Epidermal melanocyte (primary cell): ENCODE measurements around the gene UBE2D2.
"Not testable (repeated sequence)": the region's sequence is repeated elsewhere in the genome, so short reads cannot be mapped to it uniquely, and the experiment has no call there.

Experiments
- DNase-seq: peaks from one replicate; pipeline ENCODE4 v3.0.0; 2011; ENCODE audit warnings: low spot score; ENCODE audit not compliant: insufficient read length

The UBE2D2 gene

DNA sequence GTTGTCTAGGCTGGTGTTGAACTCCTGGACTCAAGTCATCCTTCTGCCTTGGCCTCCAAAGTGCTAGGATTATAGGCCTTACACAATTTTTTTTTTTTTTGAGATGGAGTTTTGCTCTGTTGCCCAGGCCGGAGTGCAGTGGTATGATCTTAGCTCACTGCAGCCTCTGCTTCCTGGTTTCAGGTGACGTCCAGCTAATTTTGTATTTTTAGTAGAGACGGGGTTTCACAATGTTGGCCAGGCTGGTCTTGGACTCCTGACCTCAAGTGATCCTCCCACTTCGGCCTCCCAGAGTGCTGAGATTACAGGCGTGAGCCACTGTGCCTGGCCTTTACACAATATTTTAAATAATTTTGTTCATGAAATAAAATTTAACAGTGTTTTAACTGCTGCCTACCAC lies 21.0 kb downstream of the UBE2D2 start:
- DNase-seq: not testable (repeated sequence)

- DNase-seq: no peak
Measured at GRCh38 chr5:139584137-139584536, 23.0 kb downstream of the UBE2D2 start.

GRCh38 chr5:139588116-139588515 lies 27.0 kb downstream of the UBE2D2 start:
- DNase-seq: not testable (repeated sequence)

- no peak for DNase-seq
Measured at GRCh38 chr5:139588962-139589361, 27.8 kb downstream of the UBE2D2 start.

- DNase-seq: no peak
Measured at GRCh38 chr5:139592289-139592688, 31.1 kb downstream of the UBE2D2 start.

DNA sequence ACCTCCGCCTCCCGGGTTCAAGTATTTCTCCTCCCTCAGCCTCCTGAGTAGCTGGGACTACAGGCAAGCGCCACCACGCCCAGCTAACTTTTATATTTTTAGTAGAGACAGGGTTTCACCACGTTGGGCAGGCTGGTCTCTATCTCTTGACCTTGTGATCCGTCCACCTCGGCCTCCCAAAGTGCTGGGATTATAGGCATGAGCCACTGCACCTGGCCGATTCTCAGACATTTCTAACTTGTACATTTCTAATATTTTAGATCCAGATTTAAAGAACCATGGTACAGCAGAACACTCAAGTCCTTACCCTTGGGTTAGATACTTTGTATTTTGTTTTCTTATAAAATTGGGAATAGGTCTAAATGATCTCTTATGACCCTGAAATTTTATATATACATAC lies 31.9 kb downstream of the UBE2D2 start:
- DNase-seq: not testable (repeated sequence)

GRCh38 chr5:139593716-139594319 lies 32.7 kb downstream of the UBE2D2 start:
- no peak for DNase-seq

DNA sequence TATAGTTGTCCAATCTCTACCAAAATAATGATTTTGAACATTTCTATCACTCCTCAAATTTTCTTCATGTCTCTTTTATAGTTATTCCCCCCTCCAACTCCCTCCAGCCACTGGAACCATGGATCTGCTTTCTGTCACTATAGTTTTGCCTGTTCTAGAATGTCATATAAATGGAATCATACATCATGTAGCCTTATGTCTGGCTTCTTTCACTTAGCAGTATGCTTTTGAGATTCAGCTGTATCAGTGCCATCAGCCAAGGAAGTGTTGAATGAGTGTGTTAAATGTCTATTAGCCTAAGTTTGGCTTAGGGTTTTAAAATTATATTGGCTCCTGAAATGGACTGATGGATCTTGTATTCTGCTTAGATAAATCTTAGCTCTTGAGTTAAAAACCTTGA lies 36.0 kb downstream of the UBE2D2 start:
- no peak for DNase-seq

DNA sequence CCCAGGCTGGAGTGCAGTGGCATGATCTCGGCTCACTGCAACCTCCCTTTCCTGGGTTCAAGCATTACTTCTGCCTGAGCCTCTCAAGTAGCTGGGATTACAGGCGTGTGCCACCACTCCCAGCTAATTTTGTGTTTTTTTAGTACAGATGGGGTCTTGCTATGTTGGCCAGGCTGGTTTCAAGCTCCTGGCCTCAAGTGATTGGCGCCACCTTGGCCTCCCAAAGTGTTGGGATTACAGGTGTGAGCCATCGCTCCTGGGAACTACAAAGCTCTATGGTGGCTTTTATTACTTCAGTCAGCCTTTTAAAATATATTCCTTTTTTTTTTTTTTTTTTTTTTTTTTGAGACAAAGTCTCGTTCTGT lies 37.4 kb downstream of the UBE2D2 start:
- DNase-seq: not testable (repeated sequence)

GRCh38 chr5:139600336-139600949 lies 39.3 kb downstream of the UBE2D2 start:
- no peak for DNase-seq

- DNase-seq: no peak
Measured at GRCh38 chr5:139601429-139601828, 40.3 kb downstream of the UBE2D2 start.

- DNase-seq: not testable (repeated sequence)
Measured at GRCh38 chr5:139601948-139602347, 40.8 kb downstream of the UBE2D2 start.

GRCh38 chr5:139605887-139606286 lies 44.7 kb downstream of the UBE2D2 start:
- DNase-seq: no peak

DNA sequence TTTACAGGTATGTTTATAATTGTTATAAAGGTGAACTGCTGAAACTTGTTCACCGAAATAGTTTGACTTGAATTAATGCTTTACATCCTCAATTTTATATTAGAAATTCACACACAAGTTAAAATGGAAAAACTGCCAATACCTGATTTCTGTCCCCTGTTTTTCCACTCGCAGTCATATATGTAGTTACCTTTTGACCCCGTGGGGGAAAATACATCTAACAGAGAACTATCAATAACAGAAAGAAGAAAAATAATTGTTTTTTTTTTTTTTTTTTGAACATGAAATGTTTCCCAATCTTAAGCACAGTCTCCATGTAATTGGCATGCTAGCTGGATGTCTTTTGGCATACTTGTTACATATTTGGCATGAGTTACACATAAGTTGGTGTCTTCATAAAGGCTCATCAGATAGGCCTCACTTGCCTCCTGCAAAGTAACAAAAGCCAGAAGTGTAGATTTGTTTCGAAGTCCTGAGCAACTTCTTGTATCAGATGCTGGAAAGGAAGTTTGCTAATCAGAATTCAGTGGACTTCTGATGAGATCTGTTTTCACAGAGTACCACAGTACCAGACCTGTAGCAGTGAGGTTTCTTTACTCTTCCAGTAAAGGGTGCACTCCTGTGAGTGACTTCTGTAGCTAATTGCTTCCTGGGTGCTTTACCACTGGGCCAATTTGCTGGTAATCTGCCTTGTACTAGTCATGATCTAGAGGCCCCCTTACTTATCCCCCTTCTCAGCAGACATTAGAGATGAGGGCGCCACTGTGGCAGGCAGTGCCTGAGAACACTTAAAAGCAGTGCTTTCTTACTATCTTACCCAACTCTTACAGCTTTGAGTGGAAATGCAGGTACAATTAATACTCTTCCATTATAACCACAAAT lies 50.8 kb downstream of the UBE2D2 start:
- DNase-seq: no peak

GRCh38 chr5:139619861-139620260 lies 58.7 kb downstream of the UBE2D2 start:
- DNase-seq: no peak

GRCh38 chr5:139625398-139625797 lies 64.3 kb downstream of the UBE2D2 start:
- not testable (repeated sequence) for DNase-seq

- DNase-seq: no peak
Measured at GRCh38 chr5:139630855-139631254, 69.7 kb downstream of the UBE2D2 start.

GRCh38 chr5:139631520-139632165 lies 70.5 kb downstream of the UBE2D2 start:
- DNase-seq: no peak

GRCh38 chr5:139633295-139634027 lies 72.3 kb downstream of the UBE2D2 start:
- DNase-seq: peak; percentile 70

GRCh38 chr5:139634028-139634325 lies 72.8 kb downstream of the UBE2D2 start:
- DNase-seq: no peak

GRCh38 chr5:139634541-139634940 lies 73.4 kb downstream of the UBE2D2 start:
- DNase-seq: no peak
